Measurements from ENCODE around the gene CHTF8.

Gene CHTF8

GRCh38 chr16:69085032-69085695 lies 47.2 kb downstream of the CHTF8 start:
- no peak for TF ChIP-seq CTCF (conservative IDR thresholded peaks at IDR 0.05)
- no peak overlapping the region for H3K27ac ChIP-seq

GRCh38 chr16:69084289-69084688 lies 48.1 kb downstream of the CHTF8 start:
- no peak overlapping the region for H3K27ac ChIP-seq
- no peak for TF ChIP-seq CTCF (conservative IDR thresholded peaks at IDR 0.05)

GRCh38 chr16:69083306-69083941 lies 49.0 kb downstream of the CHTF8 start:
- H3K27ac ChIP-seq, result no peak overlapping the region
- TF ChIP-seq CTCF (conservative IDR thresholded peaks at IDR 0.05), result no peak

GRCh38 chr16:69079697-69080096 lies 52.7 kb downstream of the CHTF8 start:
- TF ChIP-seq CTCF (conservative IDR thresholded peaks at IDR 0.05), result no peak
- H3K27ac ChIP-seq, result no peak overlapping the region

- TF ChIP-seq CTCF (conservative IDR thresholded peaks at IDR 0.05), result no peak
- H3K27ac ChIP-seq, result 0 out of 2 replicates have a peak overlapping the region, but pooled peaks have one; percentile 11
These were observed 54.3 kb downstream of the CHTF8 start for GRCh38 chr16:69078073-69078472.

- no peak for TF ChIP-seq CTCF (conservative IDR thresholded peaks at IDR 0.05)
- no peak overlapping the region for H3K27ac ChIP-seq
These were observed 55.1 kb downstream of the CHTF8 start for GRCh38 chr16:69077251-69077650.

- TF ChIP-seq CTCF (conservative IDR thresholded peaks at IDR 0.05), result no peak
- no peak overlapping the region for H3K27ac ChIP-seq
These were observed 59.1 kb downstream of the CHTF8 start for GRCh38 chr16:69073181-69073702.
